GM12878 (cell line): ENCODE data around the gene ARMC3. TPM values are rescaled to one million over a fixed set of nuclear protein-coding genes. Genes with fewer than 3 reads are reported as not detected.

Experiments used
- ATAC-seq: fragments of 200-7000 bp; cut with Tn5 transposase; 3 replicates; pipeline ENCODE4 v1.9.1; 2020; ENCODE audit warnings: mild to moderate bottlenecking, moderate library complexity
- BruUV-seq: library from RNA; stranded (reverse); fragments of 400-500 nt; replicated peaks from 2 replicates; lab custom pipeline; 2021; lab: Mats Ljungman, UMichigan
- CTCF ChIA-PET: fragments of 300-600 bp; sonication (Branson Sonifier 250); formaldehyde crosslinking; extraction: SDS; loops from one replicate; lab custom pipeline; 2021; ENCODE audit warnings: inconsistent platforms; lab: Yijun Ruan, JAX
- POLR2A ChIA-PET: fragments of 350-600 bp; formaldehyde crosslinking; extraction: SDS; loops from one replicate; lab custom pipeline; 2021; ENCODE audit warnings: inconsistent platforms; lab: Charles Lee
- RAD21 ChIA-PET: fragments of 300-600 bp; sonication (Branson Sonifier 250); formaldehyde crosslinking; loops from one replicate; lab custom pipeline; 2023; ENCODE audit warnings: antibody characterized with exemption; ENCODE audit not compliant: unreplicated experiment; lab: Charles Lee
- SMC1A ChIA-PET: fragments of 300-600 bp; sonication (Branson Sonifier 250); formaldehyde crosslinking; loops from one replicate; lab custom pipeline; 2023; ENCODE audit not compliant: unreplicated experiment, uncharacterized antibody; lab: Charles Lee
- DNase-seq: peaks from one replicate; pipeline ENCODE4 v3.0.0-alpha.2; 2011; ENCODE audit warnings: low read depth, low spot score
- FAIRE-seq: peaks from 3 replicates; lab custom pipeline; 2011; peaks lifted over from hg19 to GRCh38; lab: Jason Lieb, UNC
- H2AFZ ChIP-seq: 2 replicates; pipeline ENCODE4 v1.6.0; 2011; ENCODE audit warnings: low read depth, low read length, control low read depth; ENCODE audit not compliant: control insufficient read depth
- H3K27ac ChIP-seq: 2 replicates; pipeline ENCODE4 v1.5.1; 2011; ENCODE audit warnings: control low read depth; ENCODE audit not compliant: control insufficient read depth, insufficient read depth
- H3K27me3 ChIP-seq, 2 experiments: replicated peaks in 1 of 2; 2 replicates each; pipeline versions ENCODE4 v1.6.0 to v1.6.1; 2011; ENCODE audit warnings: low read length in 1 of 2; ENCODE audit not compliant: control insufficient read depth in 2 of 2, insufficient read depth in 2 of 2
- H3K36me3 ChIP-seq, 2 experiments: 2 replicates each; pipeline ENCODE4 v1.5.1; 2011; ENCODE audit warnings: low read length in 1 of 2; ENCODE audit not compliant: control insufficient read depth in 2 of 2, insufficient read depth in 2 of 2
- H3K4me1 ChIP-seq: 2 replicates; pipeline ENCODE4 v1.6.1; 2011; ENCODE audit warnings: mild to moderate bottlenecking, low read length, moderate library complexity, mixed read lengths; ENCODE audit not compliant: control insufficient read depth, insufficient read depth
- H3K4me2 ChIP-seq: 2 replicates; pipeline ENCODE4 v1.6.0; 2011; ENCODE audit warnings: control low read depth; ENCODE audit not compliant: control insufficient read depth, insufficient read depth
- H3K4me3 ChIP-seq: fragments of 200-600 bp; sonication (generic); 2 replicates; pipeline ENCODE4 v1.5.1; 2016
- H3K79me2 ChIP-seq: 2 replicates; pipeline ENCODE4 v1.6.0; 2011; ENCODE audit warnings: low read length; ENCODE audit not compliant: control insufficient read depth, insufficient read depth
- H3K9ac ChIP-seq: 2 replicates; pipeline ENCODE4 v1.8.0; 2011; ENCODE audit warnings: low read length, control low read depth, mixed read lengths; ENCODE audit not compliant: control insufficient read depth, insufficient read depth
- H3K9me3 ChIP-seq: replicated peaks from 3 replicates; pipeline ENCODE4 v1.5.1; 2011; ENCODE audit warnings: mild to moderate bottlenecking, low read length; ENCODE audit not compliant: control insufficient read depth, insufficient read depth
- H4K20me1 ChIP-seq: 2 replicates; pipeline ENCODE4 v1.6.0; 2011; ENCODE audit not compliant: control insufficient read depth, insufficient read depth
- ATF3 ChIP-seq: IDR thresholded peaks from 2 replicates; pipeline ENCODE4 v1.6.1; 2011; ENCODE audit warnings: low read depth, mild to moderate bottlenecking, low read length, moderate library complexity, borderline replicate concordance; ENCODE audit errors: extremely low read depth
- CREB1 ChIP-seq: IDR thresholded peaks from 2 replicates; pipeline ENCODE4 v1.6.1; 2012; ENCODE audit warnings: low read depth, mild to moderate bottlenecking, inconsistent platforms
- MTA2 ChIP-seq: fragments of 450-650 bp; IDR thresholded peaks from 2 replicates; pipeline ENCODE4 v1.6.1; 2016; ENCODE audit warnings: low read depth, mild to moderate bottlenecking, moderate library complexity
- NRF1 ChIP-seq: conservative IDR thresholded peaks from 2 replicates; pipeline ENCODE4 v1.6.1; 2011; ENCODE audit warnings: mild to moderate bottlenecking, low read depth, low read length, improper control_type of control experiment
- PBX3 ChIP-seq: IDR thresholded peaks from 2 replicates; pipeline ENCODE4 v1.6.1; 2011; ENCODE audit warnings: mild to moderate bottlenecking, low read depth, low read length, moderate library complexity; ENCODE audit not compliant: insufficient replicate concordance
- RAD51 ChIP-seq: fragments of 450-650 bp; IDR thresholded peaks from 2 replicates; pipeline ENCODE4 v1.6.1; 2016; ENCODE audit warnings: moderate library complexity, mild to moderate bottlenecking, inconsistent platforms
- ZNF207 ChIP-seq: fragments of 450-650 bp; IDR thresholded peaks from 2 replicates; pipeline ENCODE4 v1.6.1; 2014; ENCODE audit warnings: antibody characterized with exemption, mild to moderate bottlenecking, borderline replicate concordance
- WGBS: methylation state at CpG from one replicate; pipeline ENCODE4 v1.1.6; 2016; ENCODE audit warnings: low lambda C conversion rate; ENCODE audit not compliant: insufficient replicate concordance, insufficient coverage; ENCODE audit errors: missing lambda C conversion rate; 5-methylcytosine and 5-hydroxymethylcytosine counted together
- in situ Hi-C: fragments of 300-500 bp; cut with MboI; formaldehyde crosslinking; loops from 9 replicates; pipeline ENCODE4 v1.14.3; 2018; ENCODE audit warnings: mixed read lengths
- intact Hi-C: fragments of 100-400 bp; cut with micrococcal nuclease; formaldehyde crosslinking; loops from one replicate; pipeline ENCODE4 v1.14.2; 2022; ENCODE audit not compliant: unreplicated experiment
- polyA plus RNA-seq, 11 experiments: library from polyadenylated mRNA; depleted of rRNA in 4 of 11; unstranded in 6 of 11; stranded (reverse) in 5 of 11; fragments of >200 nt; fragmentation: Nextera tagmentation in 4 of 11; fragmentation: Illumina TruSeq in 1 of 11; extraction: Ambion mirVana in 4 of 11; extraction: Trizol in 1 of 11; gene quantifications; 1 replicate in 1 of 11; 2 replicates in 10 of 11; pipeline versions ENCODE4 v1.2.1 to v1.2.3, GENCODE V29; 2011 to 2016; ENCODE audit warnings: inconsistent platforms in 2 of 11, missing spikeins in 2 of 11, low read depth in 1 of 11
- total RNA-seq, 4 experiments: library from RNA; depleted of rRNA in 3 of 4; stranded (reverse); fragments of >200 nt in 3 of 4; fragmentation: Illumina TruSeq in 1 of 4; extraction: Trizol in 1 of 4; gene quantifications; 2 replicates each; pipeline versions ENCODE4 v1.2.1 to v1.2.3, GENCODE V29; 2013 to 2021
- TF ChIP-seq, protein P1 (sequence below): IDR thresholded peaks from 2 replicates; pipeline ENCODE4 v1.6.1; 2012; ENCODE audit warnings: low read depth, low read length, improper control_type of control experiment
- TF ChIP-seq, protein P2 (sequence below): fragments of 450-650 bp; IDR thresholded peaks from 2 replicates; pipeline ENCODE4 v1.6.1; 2017; ENCODE audit warnings: low read depth, mild to moderate bottlenecking, moderate library complexity
- TF ChIP-seq, protein P3 (sequence below): fragments of 450-650 bp; IDR thresholded peaks from 2 replicates; pipeline ENCODE4 v1.6.1; 2016; ENCODE audit warnings: mild to moderate bottlenecking, moderate library complexity, borderline replicate concordance

ARMC3 gene
- total and polyA plus RNA-seq, 10 of the 15 experiments (the other 5 are each of a cell fraction or from before 2014, with no cell fraction given) = 0.01 to 0.06 TPM; not detected in 8

GRCh38 chr10:23063973-23064812 lies 136.3 kb downstream of the ARMC3 start:
- RAD21 ChIA-PET = interaction anchor here (0.6 kb wide), 2 partner anchors 61 to 1046 kb away, joined by 3 to 5 read pairs; no protein-coding TSS in a partner anchor
- intact Hi-C loops = loop anchor here (10.0 kb wide), 1 partner anchor 489 kb away; no protein-coding TSS in a partner anchor
- Histone ChIP-seq H3K27ac (no peak overlapping the region), H3K27me3 (no peaks in the 10 kb centered on the region), H2AFZ (no peak overlapping the region), H3K4me1 (peaks cover 5% of the 10 kb centered on the region; the same call in 1 of the 2 replicates), H3K36me3 (no peaks in the 10 kb centered on the region), H3K4me2 (no peak overlapping the region), H3K9me3 (no peaks in the 10 kb centered on the region), H3K4me3 (no peak overlapping the region), H3K9ac (no peak overlapping the region), H3K79me2 (no peaks in the 10 kb centered on the region), H4K20me1 (no peaks in the 10 kb centered on the region)
- no peak for TF ChIP-seq CREB1
- TF ChIP-seq RAD51 = no peak
- TF ChIP-seq MTA2 = no peak
- TF ChIP-seq, protein P1, sequence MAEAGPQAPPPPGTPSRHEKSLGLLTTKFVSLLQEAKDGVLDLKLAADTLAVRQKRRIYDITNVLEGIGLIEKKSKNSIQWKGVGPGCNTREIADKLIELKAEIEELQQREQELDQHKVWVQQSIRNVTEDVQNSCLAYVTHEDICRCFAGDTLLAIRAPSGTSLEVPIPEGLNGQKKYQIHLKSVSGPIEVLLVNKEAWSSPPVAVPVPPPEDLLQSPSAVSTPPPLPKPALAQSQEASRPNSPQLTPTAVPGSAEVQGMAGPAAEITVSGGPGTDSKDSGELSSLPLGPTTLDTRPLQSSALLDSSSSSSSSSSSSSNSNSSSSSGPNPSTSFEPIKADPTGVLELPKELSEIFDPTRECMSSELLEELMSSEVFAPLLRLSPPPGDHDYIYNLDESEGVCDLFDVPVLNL = no peak
- TF ChIP-seq, protein P2, sequence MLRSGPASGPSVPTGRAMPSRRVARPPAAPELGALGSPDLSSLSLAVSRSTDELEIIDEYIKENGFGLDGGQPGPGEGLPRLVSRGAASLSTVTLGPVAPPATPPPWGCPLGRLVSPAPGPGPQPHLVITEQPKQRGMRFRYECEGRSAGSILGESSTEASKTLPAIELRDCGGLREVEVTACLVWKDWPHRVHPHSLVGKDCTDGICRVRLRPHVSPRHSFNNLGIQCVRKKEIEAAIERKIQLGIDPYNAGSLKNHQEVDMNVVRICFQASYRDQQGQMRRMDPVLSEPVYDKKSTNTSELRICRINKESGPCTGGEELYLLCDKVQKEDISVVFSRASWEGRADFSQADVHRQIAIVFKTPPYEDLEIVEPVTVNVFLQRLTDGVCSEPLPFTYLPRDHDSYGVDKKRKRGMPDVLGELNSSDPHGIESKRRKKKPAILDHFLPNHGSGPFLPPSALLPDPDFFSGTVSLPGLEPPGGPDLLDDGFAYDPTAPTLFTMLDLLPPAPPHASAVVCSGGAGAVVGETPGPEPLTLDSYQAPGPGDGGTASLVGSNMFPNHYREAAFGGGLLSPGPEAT = no peak
- TF ChIP-seq ATF3 = no peak
- no peak for TF ChIP-seq PBX3
- TF ChIP-seq NRF1 = no peak
- no peak for TF ChIP-seq ZNF207
- TF ChIP-seq, protein P3, sequence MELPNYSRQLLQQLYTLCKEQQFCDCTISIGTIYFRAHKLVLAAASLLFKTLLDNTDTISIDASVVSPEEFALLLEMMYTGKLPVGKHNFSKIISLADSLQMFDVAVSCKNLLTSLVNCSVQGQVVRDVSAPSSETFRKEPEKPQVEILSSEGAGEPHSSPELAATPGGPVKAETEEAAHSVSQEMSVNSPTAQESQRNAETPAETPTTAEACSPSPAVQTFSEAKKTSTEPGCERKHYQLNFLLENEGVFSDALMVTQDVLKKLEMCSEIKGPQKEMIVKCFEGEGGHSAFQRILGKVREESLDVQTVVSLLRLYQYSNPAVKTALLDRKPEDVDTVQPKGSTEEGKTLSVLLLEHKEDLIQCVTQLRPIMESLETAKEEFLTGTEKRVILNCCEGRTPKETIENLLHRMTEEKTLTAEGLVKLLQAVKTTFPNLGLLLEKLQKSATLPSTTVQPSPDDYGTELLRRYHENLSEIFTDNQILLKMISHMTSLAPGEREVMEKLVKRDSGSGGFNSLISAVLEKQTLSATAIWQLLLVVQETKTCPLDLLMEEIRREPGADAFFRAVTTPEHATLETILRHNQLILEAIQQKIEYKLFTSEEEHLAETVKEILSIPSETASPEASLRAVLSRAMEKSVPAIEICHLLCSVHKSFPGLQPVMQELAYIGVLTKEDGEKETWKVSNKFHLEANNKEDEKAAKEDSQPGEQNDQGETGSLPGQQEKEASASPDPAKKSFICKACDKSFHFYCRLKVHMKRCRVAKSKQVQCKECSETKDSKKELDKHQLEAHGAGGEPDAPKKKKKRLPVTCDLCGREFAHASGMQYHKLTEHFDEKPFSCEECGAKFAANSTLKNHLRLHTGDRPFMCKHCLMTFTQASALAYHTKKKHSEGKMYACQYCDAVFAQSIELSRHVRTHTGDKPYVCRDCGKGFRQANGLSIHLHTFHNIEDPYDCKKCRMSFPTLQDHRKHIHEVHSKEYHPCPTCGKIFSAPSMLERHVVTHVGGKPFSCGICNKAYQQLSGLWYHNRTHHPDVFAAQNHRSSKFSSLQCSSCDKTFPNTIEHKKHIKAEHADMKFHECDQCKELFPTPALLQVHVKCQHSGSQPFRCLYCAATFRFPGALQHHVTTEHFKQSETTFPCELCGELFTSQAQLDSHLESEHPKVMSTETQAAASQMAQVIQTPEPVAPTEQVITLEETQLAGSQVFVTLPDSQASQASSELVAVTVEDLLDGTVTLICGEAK = no peak
- BruUV-seq = no TSS peak
- CTCF ChIA-PET = no interaction called here
- WGBS = 62% methylated on average over 20 of the region's 20 CpGs
- DNase-seq (no peak), ATAC-seq (no peak), FAIRE-seq (no peak)
- POLR2A ChIA-PET = no interaction called here
- SMC1A ChIA-PET = no interaction called here
- in situ Hi-C loops = no loop called here
